GM18526 (cell line): ENCODE data around the gene PRR5L.

Source experiments
- POLR2A ChIP-seq: IDR thresholded peaks from 3 replicates; pipeline ENCODE4 v1.6.1; 2011; ENCODE audit not compliant: insufficient read length; ENCODE audit errors: extremely low read depth

PRR5L gene

GRCh38 chr11:36456156-36456555, 160.1 kb downstream of the PRR5L start:
- no peak for TF ChIP-seq POLR2A

GRCh38 chr11:36458129-36458915, 162.2 kb downstream of the PRR5L start:
- no peak for TF ChIP-seq POLR2A

DNA sequence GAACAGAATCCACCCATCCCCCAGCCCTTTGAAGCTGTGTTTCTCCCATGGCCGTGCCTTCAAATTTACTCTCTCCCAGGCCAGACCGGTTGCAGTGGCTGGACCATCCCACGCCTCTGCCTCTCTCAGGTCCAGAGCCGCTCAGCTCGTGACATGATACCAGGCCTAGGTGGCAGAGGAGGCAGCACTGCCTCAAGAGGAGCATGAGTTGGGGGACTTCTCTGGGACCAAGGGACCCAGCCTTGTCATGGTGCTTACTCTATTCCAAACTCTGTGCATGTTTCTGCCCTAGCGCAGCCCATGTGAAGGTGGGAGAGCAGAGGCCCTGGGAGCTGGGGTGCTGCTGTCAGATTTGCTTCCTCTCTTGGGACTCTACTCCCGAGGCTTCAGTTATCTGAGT, 163.0 kb downstream of the PRR5L start:
- no peak for TF ChIP-seq POLR2A

GRCh38 chr11:36460220-36460619, 164.1 kb downstream of the PRR5L start:
- TF ChIP-seq POLR2A, result no peak

DNA sequence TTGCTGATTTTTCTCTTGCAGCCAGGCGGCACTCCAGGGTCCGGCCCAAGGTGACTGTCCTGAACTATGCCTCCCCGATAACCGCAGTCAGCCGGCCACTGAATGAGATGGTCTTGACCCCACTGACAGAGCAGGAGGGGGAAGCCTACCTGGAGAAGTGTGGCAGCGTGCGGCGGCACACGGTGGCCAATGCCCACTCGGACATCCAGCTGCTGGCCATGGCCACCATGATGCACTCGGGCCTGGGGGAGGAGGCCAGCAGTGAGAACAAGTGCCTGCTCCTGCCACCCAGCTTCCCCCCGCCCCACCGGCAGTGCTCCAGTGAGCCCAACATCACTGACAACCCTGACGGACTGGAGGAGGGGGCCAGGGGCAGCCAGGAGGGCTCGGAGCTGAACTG, 166.2 kb downstream of the PRR5L start:
- TF ChIP-seq POLR2A, result no peak

DNA sequence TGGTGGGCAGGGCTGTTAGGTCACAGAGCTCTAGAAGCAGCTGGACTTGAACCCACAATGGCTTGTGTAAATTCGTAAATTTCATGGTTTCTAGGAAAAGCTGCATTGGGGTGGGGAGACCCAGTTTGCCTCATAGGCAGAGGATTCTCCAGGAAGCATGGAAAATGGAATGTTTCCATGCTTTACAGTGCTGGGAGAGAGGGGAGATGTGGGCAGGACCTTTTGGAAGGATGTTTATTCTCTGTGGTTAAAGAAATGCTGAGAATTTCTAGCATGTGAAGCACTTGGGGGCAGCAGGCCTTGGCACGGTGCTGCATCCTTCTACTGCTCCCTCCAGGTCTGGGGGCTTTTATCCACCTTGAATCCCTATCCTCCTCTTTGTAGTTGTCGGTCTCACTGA, 167.7 kb downstream of the PRR5L start:
- no peak for TF ChIP-seq POLR2A

DNA sequence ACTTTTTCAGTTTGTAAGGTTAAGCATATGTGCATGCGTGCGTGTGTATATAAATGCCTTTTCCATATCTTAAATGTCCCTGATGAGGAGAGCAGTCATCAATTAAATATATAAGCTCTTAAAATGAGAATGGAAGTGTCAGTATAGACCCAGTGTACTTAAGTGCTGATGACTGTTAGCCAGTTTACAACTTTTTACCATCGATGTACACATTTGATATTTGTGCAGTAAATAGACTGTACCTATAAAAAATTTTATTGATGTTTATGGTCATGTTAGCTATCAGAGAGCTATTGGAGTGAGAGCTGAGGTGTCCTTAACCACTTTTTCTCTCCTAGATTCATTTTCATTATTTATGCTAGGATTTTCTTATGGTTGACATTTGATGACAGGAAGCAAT, 168.6 kb downstream of the PRR5L start:
- TF ChIP-seq POLR2A, result no peak

- TF ChIP-seq POLR2A, result no peak
These were observed 169.5 kb downstream of the PRR5L start for GRCh38 chr11:36465449-36466163.

DNA sequence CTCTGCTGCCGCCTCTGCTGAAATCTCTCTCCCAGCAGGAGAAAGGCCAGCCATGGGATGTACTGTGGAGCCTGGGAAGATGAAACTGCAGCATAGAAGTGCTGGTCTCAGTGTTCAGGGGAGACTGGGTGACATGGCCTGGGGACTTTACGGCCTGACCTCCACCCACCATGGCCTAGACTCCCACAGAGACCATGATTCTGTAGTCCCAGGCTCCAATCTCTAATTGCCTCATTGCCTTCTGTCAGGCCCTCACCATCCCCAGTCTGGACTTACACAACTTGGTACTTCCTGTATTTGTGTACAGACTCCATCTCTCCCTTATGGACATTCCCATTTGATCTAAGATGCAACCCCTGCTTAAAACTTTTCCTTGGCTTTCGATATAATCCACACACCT, 170.9 kb downstream of the PRR5L start:
- TF ChIP-seq POLR2A, result no peak

GRCh38 chr11:36467916-36468315, 171.8 kb downstream of the PRR5L start:
- no peak for TF ChIP-seq POLR2A

GRCh38 chr11:36469063-36469462, 173.0 kb downstream of the PRR5L start:
- no peak for TF ChIP-seq POLR2A

DNA sequence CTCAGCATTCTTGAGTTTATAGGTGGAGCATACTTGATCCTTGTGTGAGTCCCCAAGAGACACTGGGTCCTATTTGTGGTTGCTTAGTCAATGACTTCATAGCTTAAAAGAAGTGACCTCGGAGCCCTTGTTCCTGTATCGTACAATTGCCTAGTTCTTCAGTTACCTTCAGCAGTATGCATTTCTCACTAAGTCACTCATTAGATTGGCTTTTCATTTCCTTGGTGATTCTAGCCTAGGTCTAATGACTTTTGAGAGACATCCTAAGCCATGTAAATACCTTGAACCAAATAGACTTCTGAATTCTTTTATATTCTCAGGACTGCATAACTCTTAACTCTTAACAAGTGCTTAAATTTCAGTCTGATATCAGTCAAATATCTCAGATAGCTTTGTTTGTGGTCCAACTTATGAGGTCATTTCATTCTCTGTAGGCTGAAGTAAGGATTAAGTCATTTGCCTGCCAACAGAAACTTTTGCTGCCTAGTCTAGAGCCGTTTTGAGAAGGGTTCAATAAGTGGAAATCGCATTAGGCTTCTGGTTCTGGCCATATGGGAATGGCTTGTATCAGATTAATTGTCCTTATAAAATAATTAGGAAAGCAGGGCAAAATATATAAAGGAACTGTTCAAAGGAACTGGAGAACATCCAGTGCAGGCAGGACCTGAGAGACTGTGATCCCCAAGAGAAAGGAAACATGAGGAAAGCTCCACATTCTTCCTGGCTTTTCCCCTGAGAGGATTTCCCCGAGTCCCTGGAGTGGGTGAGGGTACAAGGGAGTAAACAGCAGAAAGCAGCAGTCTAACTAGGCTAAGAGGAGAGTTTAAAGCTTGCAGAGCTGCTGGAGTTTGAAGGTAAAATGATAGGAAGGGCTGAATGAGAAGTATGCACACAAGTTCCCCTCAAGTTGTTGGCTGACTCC, 174.1 kb downstream of the PRR5L start:
- no peak for TF ChIP-seq POLR2A

DNA sequence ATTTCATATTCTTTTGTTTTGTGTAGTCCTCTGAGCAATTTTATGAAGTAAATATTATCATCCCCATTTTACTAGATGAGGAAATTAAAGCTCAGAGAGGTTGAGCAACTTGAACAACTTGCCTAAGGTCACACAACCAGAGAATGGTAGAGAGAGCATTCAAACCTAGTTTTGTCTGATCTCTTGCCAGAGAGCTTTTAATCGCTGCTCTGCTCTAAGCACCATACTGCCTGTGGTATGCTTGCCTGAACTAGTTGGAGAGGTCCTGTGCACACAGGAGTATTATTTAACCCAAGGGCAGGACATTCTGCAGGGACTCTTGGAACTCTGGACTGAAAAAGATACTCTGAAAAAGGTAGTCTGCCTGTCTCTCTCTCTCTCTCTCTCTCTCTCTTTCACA, 175.5 kb downstream of the PRR5L start:
- TF ChIP-seq POLR2A, result no peak

- no peak for TF ChIP-seq POLR2A
These were observed 179.1 kb downstream of the PRR5L start for GRCh38 chr11:36475192-36475591.

GRCh38 chr11:36478700-36479329, 182.7 kb downstream of the PRR5L start:
- TF ChIP-seq POLR2A, result no peak
